Stimulated activated CD4-positive, alpha-beta T cell treated with anti-CD3 and anti-CD28 coated beads, Interleukin-4, amount 100 ng/mL, for 4 hours (primary cell): Measurements from ENCODE around the gene ASF1B.

Experiments
- DNase-seq, 2 experiments: peaks; one replicate each; pipeline ENCODE4 v3.0.0-alpha.2; 2020

ASF1B gene

DNA sequence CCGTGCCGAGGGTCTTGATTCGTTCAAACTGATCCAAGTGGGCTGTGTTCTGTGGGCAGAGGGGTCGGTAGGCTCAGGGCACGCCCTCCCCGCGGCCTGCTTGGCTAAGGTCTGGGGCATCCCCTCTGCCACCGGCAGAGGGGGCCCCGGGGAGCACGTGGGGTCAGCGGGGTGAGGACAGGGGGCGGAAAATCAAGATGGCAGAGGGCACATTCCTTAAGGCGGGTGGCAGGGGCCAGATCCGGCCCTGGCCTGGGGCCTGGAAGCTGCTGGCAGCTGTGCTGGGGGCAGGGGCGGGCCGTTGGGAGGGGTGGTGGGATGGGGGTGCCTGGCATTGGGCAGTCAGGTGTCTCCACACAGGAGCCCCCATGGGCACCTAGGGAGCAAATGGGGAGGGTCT lies 29.5 kb downstream of the ASF1B start:
- no peak for DNase-seq

DNA sequence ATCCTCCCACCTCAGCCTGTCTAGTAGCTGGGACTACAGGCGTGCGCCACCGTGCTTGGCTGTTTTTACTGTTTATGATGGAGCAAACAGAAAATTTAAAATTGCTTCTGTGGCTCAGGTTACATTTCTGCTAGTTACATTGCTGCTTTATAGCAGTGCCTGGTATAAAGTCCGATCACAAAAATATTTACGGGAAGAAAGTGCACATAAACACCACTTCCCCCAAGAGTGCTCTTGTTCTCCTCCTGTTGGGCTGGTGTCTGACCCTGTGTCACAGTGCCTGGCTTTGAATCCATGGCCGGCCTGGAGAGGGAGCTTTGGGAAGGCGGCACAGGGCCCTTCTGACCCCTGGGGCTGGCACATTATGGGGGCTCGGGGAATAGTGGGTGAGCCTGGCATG lies 30.7 kb downstream of the ASF1B start:
- no peak for DNase-seq

DNA sequence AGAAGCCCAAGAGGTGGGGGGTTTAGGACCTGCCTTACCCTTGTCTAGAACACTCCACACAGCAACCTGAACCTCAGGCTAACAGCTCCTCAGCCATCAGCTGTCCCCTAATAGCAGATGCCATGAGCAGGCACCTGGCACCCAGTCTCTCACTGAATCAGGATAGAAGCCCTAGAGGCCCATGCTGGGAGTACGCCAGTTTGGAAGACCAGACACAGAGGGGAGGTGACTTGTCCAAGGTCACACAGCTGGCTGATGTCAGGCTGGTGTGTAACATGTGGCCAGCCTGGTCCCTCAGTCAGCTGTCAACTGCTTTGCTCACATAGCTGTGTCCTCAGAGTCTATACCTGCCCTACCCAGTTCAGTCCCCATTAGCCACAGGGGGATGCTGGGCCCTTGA lies 33.1 kb downstream of the ASF1B start:
- no peak for DNase-seq

DNA sequence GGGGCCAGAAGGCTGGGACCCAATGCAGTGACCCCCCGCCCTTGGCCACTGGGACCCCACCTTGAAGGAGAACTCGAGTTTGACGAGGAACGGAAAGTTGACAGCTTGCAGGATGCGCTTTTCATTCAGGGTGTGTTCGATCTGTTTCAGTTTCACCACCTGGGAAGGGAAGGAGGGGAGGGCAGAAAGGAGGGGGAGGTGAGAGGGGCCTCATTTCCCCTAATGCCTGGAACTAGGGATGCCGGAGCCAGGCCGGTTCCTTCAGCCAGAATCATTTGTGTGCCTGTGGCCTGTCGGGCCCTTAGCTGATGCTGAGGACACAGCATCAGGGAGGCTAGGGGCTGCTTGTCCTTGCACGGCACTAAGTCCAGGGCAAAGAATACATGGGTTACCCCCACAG lies 33.6 kb downstream of the ASF1B start:
- no peak for DNase-seq

DNA sequence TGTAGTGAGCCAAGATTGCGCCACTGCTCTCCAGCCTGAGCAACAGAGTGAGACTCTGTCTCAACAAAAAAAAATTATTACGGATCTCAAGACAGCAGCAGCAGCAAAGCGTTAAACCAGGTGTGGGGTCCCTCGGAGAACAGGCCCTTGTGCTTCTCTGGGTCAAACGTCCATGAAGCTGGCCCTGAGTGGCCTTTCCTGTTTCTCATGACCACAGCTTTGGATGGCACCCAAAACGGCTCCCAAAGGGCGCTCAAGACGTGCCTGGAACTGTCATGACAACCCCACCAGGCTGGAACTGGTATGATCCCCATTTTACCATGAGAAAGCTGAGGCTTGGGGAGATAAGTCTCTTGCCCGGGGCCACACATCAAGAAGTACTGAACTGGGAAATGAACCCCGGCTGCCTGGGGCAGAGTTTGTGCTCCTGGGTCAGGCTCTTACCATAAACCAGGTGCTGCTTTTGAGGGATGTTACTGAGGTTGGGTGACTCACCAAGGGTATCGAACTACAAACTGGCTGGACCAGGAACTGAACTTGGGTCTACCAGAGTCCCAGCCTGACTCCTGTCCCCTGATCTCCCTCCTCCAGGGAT lies 34.2 kb downstream of the ASF1B start:
- no peak for DNase-seq

DNA sequence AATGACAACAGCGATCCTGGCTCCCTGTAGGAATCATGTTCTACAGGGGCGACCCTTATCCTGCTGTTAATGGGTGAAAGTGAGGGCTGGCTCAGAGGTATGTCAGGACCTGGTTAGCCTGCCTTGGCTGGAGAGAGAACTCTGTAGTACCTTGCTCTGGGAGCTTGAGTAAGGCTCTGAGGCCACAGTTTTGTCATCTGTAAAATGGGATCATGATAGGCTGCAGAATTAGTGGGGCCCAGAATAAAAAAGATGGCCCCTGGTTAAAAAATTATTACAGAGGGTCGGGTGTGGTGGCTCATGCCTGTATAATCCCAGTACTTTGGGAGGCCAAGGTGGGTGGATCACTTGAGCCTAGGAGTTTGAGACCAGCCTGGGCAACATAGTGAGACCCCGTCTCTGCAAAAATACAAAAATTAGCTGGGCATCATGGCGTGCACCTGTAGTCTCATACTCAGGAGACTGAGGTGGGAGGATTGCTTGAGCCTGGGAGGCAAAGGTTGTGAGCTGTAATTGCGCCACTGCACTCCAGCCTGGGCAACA lies 35.3 kb downstream of the ASF1B start:
- DNase-seq: no peak

DNA sequence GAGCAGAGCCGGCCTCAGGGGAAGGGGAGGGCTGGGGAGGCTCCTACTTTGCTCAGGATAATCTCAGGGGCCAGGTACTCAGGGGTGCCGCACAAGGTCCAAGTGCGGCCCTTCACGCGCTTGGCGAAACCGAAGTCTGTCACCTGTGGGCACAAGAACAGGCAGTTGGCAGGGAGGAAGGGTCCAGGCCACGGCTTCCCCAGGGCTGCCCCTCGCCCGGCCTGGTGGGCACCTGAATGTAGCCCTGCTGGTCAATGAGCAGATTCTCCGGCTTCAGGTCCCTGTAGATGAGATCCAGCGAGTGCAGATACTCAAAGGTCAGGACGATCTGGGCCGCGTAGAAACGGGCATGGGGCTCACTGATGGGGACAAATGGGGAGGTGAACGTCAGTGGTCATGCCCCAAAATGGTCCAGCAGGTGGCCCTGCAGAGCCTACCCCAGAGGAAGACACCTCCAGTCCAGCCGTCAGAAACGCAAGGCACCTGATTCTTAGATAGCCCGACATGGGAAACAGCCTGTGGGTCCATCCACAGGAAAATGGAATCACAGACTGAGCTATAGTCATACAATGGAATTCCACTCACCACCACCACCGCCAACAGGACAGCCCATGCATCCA lies 38.7 kb downstream of the ASF1B start:
- no peak for DNase-seq

DNA sequence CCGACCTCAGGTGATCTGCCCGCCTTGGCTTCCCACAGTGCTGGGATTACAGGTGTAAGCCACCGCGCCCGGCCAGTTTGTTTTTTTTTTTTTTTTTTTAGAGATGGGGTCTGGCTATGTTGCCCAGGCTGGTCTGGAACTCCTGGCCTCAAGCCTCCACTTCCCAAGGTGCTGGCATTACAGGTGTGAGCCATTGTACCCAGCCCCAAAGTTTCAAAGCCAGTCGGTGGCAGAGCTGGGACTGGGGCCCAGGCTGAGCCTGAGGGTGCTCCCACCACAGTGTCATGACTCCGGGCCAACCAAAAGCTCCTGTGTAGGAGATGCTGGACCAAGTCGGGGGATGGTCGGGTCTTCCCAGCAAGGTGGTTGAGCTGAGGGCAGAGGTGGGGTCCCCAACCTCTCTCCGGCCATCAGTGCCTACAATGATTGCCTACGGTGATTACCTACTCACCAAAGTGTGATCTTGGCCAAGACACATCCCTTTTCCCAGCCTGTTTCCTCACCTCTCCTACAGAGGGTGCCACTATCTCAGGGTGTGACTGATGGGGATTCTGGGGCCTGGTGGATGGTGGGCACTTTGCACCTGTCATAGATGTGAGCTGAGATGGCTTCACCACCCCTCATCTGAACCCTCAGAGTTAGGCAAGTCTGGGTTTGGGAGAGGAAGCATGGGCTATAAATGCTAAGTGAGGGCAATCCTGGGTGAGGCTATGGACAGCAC lies 40.0 kb downstream of the ASF1B start:
- DNase-seq: no peak

DNA sequence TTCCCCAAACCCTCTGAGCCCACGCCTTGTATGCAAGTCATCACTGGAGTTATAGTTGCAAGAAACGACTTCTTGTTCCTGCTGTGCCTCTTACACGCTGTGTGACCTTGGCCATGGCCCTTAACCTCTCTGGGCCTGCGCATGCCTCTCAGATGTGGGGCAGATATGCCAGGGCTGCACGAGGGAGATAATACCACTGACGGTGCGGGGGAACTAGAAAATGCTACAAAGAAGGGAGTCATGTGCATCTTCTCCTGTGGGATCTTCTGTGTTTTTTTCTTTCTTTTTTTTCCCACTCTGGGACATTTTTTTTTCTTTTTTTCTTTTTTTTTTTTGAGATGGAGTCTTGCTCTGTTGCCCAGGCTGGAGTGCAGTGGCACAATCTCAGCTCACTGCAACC lies 41.5 kb downstream of the ASF1B start:
- DNase-seq: no peak

DNA sequence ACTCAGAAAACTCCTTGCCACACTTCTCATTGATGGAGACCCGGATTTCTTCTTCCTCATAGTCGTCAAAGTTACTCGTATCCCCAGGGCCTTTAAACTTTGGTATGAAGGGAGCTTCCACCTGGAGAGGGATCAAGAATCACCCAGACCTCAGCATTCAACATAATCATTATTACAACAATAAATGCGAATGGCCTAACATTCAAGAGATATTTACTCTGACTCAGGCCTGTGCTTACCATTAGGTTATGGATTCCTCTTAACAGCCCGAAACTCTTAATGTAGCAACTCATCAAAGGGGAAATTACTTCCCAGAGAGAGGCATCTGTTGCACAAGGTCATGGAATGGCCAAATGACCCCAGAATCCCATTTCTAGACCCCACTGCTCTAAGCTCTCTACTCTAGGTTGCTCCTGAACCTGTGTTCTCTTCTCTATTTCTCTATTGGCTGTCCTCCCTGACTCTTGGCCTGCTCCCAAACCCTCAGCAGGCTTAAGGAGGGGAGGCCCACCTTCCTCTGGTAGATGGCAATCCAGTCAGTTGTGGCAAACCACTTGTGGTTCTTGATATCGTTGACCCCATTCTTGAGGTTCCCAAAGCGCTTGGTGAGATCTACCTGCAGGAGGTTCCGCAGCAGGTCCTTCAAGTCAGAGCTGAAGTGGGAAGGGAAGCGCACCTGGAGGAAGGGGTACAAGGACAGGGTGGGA lies 43.1 kb downstream of the ASF1B start:
- DNase-seq: no peak

DNA sequence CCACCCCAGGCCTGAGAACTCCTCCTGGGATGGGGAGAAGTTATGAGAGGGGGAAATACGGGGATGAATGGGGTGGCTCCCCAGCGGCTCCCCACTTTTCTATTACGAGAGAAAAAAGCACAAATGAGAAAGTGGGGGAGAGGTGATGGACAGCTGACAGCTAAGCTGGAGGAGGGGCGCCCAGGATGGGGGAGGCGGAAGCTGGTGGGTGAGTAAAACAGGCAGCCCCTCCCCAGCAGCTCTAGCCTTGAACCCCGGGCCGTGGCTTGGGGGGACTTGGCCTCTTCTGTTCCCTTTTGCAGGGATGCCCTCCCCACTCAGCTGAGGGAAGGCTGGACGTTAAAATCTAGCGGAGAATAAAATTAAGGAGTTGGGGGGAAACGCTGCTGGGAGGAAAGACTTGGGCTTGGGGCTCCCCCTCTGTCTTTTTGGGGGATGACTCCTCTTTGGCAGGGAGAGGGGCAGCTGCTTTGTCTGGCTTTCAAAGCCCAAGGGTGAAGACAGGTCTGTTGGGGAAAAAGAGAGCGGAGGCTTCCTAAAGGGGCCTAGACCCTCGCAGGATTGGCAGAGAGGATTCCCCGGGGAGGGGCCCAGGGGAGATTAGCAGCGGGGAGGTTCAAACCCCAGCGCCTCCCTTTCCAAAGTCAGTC lies 44.5 kb downstream of the ASF1B start:
- peak in 1 of 2 experiments; percentile 49 for DNase-seq

DNA sequence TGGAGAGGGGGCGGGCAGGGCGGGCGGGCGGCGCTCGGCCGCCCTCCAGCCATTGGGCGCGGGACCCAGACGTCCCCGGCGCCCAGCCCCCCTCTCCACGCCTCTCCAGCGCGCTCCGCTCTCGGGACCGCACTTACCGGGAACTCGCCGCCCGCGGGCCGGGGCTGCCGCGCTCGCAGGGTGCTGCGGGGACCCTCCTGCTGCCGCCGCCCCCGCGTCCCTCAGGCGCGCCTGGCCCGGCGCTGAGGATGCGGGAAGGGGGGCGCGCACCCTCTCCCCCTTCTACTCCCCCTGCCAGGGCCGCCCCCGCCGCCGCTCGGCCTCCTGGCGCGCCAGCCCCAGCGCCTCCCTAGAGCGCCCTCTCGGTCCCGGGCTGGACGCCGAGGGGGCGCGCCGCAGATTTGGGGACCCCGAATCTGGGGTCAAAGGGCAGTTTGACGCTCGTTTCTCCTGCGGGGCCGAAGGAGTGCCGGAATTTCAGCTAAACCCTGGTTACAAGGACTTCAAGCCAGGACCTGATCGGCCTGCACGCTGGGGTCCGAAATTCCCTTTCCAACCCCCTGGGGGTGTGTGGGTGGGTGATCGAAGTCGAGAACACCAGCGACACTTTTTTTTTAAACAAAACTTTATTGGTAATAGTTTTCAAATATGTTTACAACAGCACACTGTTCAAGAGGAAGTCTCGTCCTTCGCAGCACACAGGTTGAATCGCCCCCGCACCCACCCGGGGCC lies 45.1 kb downstream of the ASF1B start:
- DNase-seq: peak; percentile 50

DNA sequence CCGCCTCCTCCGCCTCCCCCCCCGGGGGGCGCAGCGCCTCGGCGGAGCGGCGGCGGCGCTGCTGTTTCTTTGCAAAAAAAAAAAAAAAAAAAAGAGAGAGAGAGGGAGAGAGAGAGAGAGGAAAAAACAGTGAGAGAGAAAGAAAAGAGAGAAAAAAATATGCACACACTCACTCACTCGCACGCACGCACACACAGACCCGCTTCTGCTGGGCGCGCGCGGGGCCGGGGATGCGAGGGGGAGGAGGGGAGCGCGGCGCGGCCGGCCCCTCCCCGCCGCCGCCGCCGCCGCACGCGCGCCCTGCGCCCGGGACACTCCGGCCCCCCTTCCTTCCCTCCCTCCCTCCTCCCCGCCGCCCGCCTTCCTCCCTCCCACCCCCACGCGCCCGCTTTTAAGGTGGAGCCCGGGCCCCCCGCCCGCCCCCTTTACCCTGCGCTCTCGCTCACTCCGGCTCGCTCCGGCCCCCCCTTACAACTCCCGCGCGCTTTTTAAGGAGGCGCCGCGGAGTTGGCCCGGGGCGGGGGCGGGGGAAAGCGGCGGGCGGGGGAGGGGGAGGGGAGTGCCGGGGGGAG lies 45.8 kb downstream of the ASF1B start, which contains the start of gene SAMD1:
TSS of gene SAMD1 (minus strand) at position 243 of the 572 bp plus-strand sequence.
- DNase-seq: peak; percentile 86 to 88

DNA sequence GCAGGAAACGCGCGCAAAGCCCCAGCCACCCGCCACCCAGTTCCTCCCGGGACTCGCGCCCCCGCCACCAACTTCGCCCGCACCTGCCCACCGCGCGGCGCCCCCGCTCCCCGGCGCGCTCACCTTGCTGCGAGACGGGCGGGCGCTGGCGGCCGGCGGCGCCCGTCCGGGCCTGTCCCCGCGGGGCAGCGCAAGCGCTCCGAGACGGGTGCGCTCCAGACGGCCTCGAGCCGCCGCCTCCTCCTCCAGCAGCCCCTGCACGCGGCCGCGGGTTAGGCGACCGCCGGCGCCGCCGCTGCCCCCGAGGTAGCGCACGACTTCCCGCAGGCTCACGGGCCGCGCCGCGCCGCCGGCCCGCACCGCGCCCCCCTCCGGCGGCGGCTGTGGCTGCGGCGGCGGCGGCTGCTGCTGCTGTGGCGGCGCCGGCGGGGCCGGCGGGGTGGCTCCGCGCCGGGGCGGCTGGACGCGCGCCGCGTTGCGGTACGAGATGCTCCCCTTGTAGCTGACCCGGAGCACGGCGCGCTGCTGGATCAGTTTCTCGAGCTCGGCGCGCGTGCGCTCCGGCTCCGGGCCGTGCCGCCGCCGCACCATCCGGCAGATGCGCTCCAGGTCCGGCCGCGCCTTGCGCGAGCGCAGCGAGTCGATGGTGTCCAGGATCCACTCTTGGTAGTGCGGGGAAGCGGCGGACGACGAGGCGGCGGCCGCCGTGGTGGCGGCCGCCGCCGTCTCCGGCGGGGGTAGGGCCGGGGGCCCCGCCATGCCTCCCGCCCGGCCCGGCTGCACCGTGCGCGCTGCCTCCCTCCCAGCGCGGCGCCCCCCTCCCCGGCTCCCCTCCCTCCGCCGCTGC lies 46.5 kb downstream of the ASF1B start:
- peak; percentile 45 to 50 for DNase-seq

DNA sequence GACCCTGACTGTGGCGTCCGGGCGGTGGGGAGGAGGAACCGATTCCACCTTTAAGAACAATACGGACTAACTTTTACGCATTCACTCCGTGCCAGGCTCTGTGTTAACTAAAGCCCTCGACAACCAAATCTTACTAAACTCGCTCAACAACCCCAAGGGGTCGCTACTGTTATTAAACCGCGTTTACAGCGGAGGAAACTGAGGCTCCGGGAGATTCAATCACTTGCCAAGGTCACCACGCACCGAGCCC lies 47.1 kb downstream of the ASF1B start:
- DNase-seq: peak in 1 of 2 experiments; percentile 22

DNA sequence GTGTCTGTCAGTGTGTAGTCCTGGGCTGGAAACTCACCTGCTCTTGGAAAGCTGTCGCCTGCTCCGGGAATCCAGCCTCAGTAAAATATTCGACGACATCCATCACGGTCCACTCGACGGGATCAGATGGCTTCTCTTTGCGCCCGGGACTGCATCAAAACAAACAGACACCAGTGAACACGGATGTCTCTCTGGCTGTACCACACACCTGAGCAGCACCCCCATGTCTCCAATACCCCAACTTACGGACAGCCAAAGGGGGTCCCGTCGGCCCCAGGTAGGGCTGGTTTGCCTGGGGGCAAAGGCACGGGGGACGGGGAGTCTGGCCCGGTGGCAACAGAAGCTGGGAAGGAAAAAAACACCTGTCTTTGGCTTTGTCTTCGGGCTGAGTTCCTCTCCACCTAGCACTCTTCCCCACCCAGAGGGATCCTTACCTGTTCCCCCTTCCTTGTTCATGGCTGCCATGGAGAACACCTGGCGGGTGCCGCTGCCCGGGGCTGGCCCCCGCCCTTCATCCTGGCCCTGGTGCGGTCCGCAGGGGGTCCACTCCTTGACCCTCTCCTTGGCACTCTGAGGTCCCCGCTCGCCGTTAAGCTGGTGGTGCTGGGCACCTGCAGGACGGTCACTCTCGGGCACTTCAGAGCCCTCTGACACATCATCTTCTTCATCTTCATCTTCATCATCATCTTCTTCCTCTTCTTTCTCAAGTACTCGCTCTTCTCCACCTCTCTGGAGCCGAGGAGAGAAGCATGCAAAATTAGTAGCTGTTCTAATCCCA lies 47.6 kb downstream of the ASF1B start:
- no peak for DNase-seq

DNA sequence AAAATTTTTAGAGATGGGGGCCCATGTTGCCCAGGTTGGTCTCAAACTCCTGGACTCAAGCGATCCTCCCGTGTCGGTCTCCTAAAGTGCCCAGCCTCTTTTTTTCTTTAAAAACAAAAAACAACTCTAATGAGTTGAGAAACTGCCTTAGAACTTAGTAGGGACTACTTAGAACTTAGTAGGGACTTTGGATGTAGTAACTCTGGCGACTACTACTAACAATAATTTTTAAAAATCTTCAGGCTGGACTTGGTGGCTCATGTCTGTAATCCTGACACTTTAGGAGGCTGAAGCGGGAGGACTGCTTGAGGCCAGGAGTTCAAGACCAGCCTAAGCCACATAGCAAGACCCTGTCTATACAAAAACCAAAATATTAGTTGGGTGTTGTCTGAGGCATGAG lies 50.3 kb downstream of the ASF1B start:
- DNase-seq: no peak

DNA sequence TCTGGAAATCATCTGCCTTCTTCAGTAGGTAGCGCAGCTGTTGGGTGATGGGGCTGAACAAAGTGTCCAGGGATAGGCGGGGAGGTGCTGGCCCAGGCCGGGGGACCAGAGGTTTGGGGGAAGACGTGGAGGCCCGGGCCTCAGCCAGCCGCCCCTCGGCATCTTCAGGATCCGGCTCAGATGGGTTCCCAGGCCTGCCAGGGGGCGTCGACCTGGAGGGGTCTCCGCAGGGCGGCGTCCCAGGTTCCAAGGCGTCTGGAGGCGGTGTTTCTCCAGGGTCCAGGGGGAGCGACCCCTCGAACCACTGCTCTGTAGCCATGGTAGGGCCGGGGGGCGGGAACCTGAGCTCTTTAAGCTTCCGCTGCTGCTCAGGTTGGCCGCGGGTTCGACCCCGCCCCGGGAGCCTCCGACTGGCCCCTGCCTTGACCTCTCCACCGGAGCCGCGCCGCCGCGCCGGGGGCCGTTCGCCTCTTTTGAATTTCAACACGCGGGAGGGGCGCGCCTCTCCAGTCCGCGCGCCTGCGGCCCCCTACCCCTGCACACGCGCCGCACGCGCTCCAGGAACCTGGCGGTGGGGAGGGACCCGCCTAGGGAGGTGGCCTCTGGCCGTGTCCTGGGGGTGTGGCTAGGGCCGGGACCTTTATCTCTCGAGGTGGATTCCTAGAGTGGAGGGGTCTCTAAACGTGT lies 50.9 kb downstream of the ASF1B start, which contains the start of gene C19orf67:
TSS of gene C19orf67 (minus strand) at position 475 of the 687 bp plus-strand sequence. CDS start at position 319, 156 bp downstream.
- no peak for DNase-seq

DNA sequence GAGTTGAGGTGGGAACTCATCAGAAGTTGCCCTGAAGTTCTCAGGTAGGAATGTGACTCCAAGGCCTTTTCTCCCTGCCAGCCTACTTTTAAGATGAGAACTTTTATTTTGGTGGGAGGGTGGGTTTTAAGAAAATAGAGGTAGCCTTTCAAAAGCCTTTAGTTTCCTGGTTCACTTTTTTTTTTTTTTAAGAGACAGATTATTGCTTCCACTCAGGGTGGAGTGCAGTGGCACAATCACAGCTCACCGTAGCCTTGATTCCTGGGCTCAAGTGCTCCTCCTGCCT lies 53.8 kb downstream of the ASF1B start:
- no peak for DNase-seq
